Thyroid gland (tissue), 4 donors: ENCODE measurements around the gene TJP1. TPM values are rescaled to one million over a fixed set of nuclear protein-coding genes. Genes with fewer than 3 reads are reported as not detected.
"Not testable (repeated sequence)": the region's sequence is repeated elsewhere in the genome, so short reads cannot be mapped to it uniquely, and the experiment has no call there.

Source experiments
- DNase-seq, 2 donors: peaks; one replicate each; pipeline ENCODE4 v3.0.0-alpha.2; 2019
- H3K27ac ChIP-seq, 3 donors: fragments of 200-600 bp; sonication (generic); 1 replicate in 2 of 3; 2 replicates in 1 of 3; pipeline ENCODE4 v1.5.1; 2016 to 2019; ENCODE audit warnings: mild to moderate bottlenecking in 1 of 3, moderate library complexity in 1 of 3
- H3K27me3 ChIP-seq: fragments of 200-600 bp; sonication (generic); one replicate; pipeline ENCODE4 v1.5.1; 2019
- H3K36me3 ChIP-seq, 2 donors: fragments of 200-600 bp; sonication (generic); one replicate each; pipeline ENCODE4 v1.5.1; 2016 to 2019
- H3K4me1 ChIP-seq, 2 donors: fragments of 200-600 bp; sonication (generic); one replicate each; pipeline ENCODE4 v1.5.1; 2017 to 2019
- H3K4me3 ChIP-seq, 3 donors: fragments of 200-600 bp; sonication (generic); replicated peaks in 1 of 3; 1 replicate in 2 of 3; 2 replicates in 1 of 3; pipeline ENCODE4 v1.5.1; 2016; ENCODE audit warnings: mild to moderate bottlenecking in 1 of 3
- H3K9me3 ChIP-seq: fragments of 200-600 bp; sonication (generic); one replicate; pipeline ENCODE4 v1.5.1; 2017
- POLR2A ChIP-seq, 2 donors: fragments of 450-650 bp; IDR thresholded peaks; one replicate each; pipeline ENCODE4 v1.6.1; 2017; ENCODE audit warnings: antibody characterized with exemption in 2 of 2, mild to moderate bottlenecking in 2 of 2, moderate library complexity in 1 of 2
- WGBS, 2 donors: methylation state at CpG; one replicate each; pipeline ENCODE4 v1.1.5; 2017; 5-methylcytosine and 5-hydroxymethylcytosine counted together
- intact Hi-C: fragments of 100-400 bp; cut with DNase I; formaldehyde crosslinking; loops from one replicate; pipeline ENCODE4 v1.15.1; 2023
- total RNA-seq, 4 donors: library from RNA; depleted of rRNA; stranded (reverse); fragments of >200 nt; gene quantifications; one replicate each; pipeline ENCODE4 v1.2.3, GENCODE V29; 2016
- TF ChIP-seq, protein P1 (sequence below), 6 experiments: fragments of 200-600 bp in 3 of 6; fragments of 450-650 bp in 3 of 6; sonication (generic) in 3 of 6; IDR thresholded peaks; one replicate each; pipeline ENCODE4 v1.5.1; 2016 to 2019; ENCODE audit warnings: antibody characterized with exemption in 6 of 6, mild to moderate bottlenecking in 2 of 6, inconsistent platforms in 1 of 6, moderate library complexity in 1 of 6

The TJP1 gene
- total RNA-seq, 4 donors from 2014 or later, result 107 to 166 (median 126) TPM

DNA sequence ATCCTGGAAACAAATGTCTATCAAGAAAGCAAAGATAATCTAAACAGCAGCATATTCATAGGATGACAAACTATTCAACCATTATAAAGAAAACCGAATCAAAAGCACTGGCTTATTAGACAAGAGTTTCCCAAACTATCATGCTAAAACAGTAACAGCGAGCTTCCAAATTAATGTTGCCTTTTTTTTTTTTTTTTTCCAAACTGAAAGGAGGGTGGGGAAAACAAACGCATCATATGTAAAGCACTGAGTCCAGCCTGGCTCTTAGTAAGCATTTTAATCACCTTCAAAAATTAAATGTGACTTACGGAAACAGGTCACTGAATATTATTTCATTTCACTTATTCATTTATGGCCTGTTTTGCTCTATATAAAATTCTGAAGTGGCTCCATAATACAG lies 2.3 kb downstream of the TJP1 start:
- Histone ChIP-seq H3K27me3 (no peaks in the 10 kb centered on the region), H3K4me3 (peak overlapping the region in 1 of 3 donors; percentile 69), H3K36me3 (no peaks in the 10 kb centered on the region), H3K9me3 (no peaks in the 10 kb centered on the region), H3K27ac (peak overlapping the region in 1 of 3 donors; percentile 94), H3K4me1 (peaks cover 21 to 29% of the 10 kb centered on the region in 2 donors)
- intact Hi-C loops, result no loop called here
- no peak for TF ChIP-seq POLR2A (IDR thresholded peaks at IDR 0.05)
- TF ChIP-seq, protein P1, sequence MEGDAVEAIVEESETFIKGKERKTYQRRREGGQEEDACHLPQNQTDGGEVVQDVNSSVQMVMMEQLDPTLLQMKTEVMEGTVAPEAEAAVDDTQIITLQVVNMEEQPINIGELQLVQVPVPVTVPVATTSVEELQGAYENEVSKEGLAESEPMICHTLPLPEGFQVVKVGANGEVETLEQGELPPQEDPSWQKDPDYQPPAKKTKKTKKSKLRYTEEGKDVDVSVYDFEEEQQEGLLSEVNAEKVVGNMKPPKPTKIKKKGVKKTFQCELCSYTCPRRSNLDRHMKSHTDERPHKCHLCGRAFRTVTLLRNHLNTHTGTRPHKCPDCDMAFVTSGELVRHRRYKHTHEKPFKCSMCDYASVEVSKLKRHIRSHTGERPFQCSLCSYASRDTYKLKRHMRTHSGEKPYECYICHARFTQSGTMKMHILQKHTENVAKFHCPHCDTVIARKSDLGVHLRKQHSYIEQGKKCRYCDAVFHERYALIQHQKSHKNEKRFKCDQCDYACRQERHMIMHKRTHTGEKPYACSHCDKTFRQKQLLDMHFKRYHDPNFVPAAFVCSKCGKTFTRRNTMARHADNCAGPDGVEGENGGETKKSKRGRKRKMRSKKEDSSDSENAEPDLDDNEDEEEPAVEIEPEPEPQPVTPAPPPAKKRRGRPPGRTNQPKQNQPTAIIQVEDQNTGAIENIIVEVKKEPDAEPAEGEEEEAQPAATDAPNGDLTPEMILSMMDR (IDR thresholded peaks at IDR 0.05), result no peak
- WGBS, 2 donors, result 57 to 58% methylated on average over 4 of the region's 4 CpGs
- no peak for DNase-seq

DNA sequence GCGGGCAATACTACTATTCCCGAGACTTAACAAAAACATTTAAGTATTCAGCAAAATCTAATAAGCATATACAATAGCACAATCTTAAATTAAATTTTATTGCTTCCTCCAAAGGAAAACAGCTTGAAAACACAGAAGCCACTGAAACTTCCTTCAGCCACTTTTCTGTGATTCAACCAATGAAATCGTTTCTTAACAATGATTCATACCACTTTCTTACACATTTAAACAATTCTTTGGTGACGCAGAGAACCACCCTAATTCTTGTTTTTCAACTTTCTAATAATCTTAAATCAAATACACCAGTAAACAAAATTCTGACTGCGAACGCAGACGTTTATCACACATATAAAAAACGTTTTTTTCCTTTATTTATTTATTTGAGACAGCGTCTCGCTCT lies 4.1 kb downstream of the TJP1 start:
- Histone ChIP-seq H3K9me3 (no peaks in the 10 kb centered on the region), H3K27ac (no peak overlapping the region), H3K27me3 (no peaks in the 10 kb centered on the region), H3K36me3 (no peaks in the 10 kb centered on the region), H3K4me3 (no peak overlapping the region), H3K4me1 (peaks cover 34 to 47% of the 10 kb centered on the region in 2 donors)
- TF ChIP-seq, protein P1 (IDR thresholded peaks at IDR 0.05), result no peak
- TF ChIP-seq POLR2A (IDR thresholded peaks at IDR 0.05), result no peak
- WGBS, 2 donors, result 88% methylated on average over 10 of the region's 10 CpGs
- no peak for DNase-seq
- intact Hi-C loops, result no loop called here

DNA sequence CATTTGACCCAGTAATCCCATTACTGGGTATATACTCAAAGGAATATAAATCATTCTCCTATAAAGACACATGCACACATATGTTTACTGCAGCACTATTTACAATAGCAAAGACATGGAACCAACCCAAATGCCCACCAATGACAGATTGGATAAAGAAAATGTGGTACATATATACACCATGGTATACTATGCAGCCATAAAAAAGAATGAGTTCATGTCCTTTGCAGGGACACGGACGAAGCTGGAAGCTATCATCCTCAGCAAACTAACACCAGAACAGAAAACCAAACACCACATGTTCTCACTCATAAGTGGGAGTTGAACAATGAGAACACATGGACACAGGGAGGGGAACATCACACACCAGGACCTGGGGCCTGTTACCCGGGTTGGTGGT lies 4.8 kb downstream of the TJP1 start:
- intact Hi-C loops, H3K27me3 ChIP-seq, DNase-seq, H3K36me3 ChIP-seq, H3K9me3 ChIP-seq, H3K27ac ChIP-seq, H3K4me3 ChIP-seq: not testable (repeated sequence)
- peaks cover 36 to 54% of the 10 kb centered on the region in 2 donors for H3K4me1 ChIP-seq
- WGBS, 2 donors, result 91 to 94% methylated on average over 3 of the region's 3 CpGs

DNA sequence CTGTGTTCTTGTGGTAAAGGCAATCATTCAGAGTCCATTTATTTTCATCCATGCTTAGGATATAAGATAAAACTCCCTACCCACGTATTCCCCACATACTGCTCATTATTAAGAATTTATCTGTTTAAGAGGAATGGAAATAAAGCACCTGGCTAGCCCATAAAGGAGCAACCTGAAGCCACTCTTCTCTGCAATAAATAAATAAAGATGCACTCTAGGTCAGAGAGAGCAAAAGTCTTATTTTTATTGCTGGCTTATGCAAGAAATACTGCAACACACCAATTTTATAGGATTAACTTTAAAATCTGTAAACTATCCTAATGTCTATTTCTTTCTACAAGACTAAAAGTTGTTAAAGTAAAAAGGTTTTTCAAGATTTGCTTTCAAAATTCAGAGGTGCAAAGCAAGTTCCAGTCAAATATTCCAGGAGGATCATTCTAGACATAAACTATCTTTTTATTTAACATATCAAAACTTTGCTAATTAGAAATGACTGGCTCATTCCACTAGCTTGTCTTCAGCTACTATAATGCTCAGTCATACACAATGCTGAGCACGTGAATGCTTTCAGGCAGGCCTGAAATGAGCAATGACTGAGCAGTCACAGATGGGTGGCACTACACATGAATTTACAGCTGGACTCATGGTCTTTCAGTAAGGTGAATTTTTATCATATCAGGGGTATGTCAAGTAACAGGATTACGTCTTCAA lies 7.1 kb downstream of the TJP1 start:
- intact Hi-C loops, result no loop called here
- Histone ChIP-seq H3K36me3 (no peaks in the 10 kb centered on the region), H3K9me3 (no peaks in the 10 kb centered on the region), H3K4me1 (peaks cover 48 to 57% of the 10 kb centered on the region in 2 donors), H3K4me3 (no peak overlapping the region), H3K27ac (peak overlapping the region in 1 of 3 donors; percentile 8), H3K27me3 (no peaks in the 10 kb centered on the region)
- peak; percentile 27 to 46 for DNase-seq
- TF ChIP-seq, protein P1 (IDR thresholded peaks at IDR 0.05), result no peak
- TF ChIP-seq POLR2A (IDR thresholded peaks at IDR 0.05), result no peak
- 58 to 65% methylated on average over 3 of the region's 3 CpGs for WGBS, 2 donors

DNA sequence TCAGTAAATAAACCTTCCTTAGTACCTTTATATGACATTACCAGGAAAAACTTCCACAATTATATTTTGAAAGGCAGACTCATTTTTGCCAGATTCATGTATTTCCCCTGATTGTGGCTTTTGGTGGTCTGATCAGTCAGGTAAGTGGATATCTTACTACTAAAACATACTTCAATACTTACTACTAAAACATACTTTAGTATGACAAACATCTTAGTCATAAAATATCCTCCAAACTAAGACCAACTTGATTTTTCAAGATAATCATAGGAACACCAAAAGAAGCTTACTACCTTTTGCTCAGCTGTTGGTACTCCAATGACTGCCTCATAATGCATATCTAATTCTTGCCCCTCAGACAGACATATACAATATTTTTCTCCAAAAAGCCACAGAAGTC lies 9.3 kb downstream of the TJP1 start:
- no peak for DNase-seq
- TF ChIP-seq, protein P1 (IDR thresholded peaks at IDR 0.05), result no peak
- TF ChIP-seq POLR2A (IDR thresholded peaks at IDR 0.05), result no peak
- Histone ChIP-seq H3K9me3 (no peaks in the 10 kb centered on the region), H3K27ac (peak overlapping the region in 1 of 3 donors; percentile 12), H3K36me3 (no peaks in the 10 kb centered on the region), H3K4me1 (peaks cover 52 to 59% of the 10 kb centered on the region in 2 donors), H3K4me3 (no peak overlapping the region), H3K27me3 (no peaks in the 10 kb centered on the region)
- intact Hi-C loops, result no loop called here
